GM23338 (cell line): ENCODE measurements around the gene TADA2A. TPM values are rescaled to one million over a fixed set of nuclear protein-coding genes. Genes with fewer than 3 reads are reported as not detected.

ENCODE experiments used
- ATAC-seq: fragments of 200-7000 bp; cut with Tn5 transposase; 3 replicates; pipeline ENCODE4 v1.9.1; 2020
- DNase-seq: peaks from one replicate; pipeline ENCODE4 v3.0.0-alpha.2; 2015; ENCODE audit warnings: low spot score
- H2AFZ ChIP-seq: fragments of 200-600 bp; sonication (generic); 2 replicates; pipeline ENCODE4 v1.8.0; 2016; ENCODE audit warnings: antibody characterized with exemption, mild to moderate bottlenecking, moderate library complexity
- H3F3A ChIP-seq: fragments of 200-600 bp; sonication (generic); replicated peaks from 2 replicates; pipeline ENCODE4 v1.8.0; 2017; ENCODE audit warnings: antibody characterized with exemption, mixed run types, low read depth
- H3K27ac ChIP-seq: fragments of 200-600 bp; sonication (generic); 2 replicates; pipeline ENCODE4 v1.6.1; 2016; ENCODE audit warnings: low read depth
- H3K27me3 ChIP-seq: fragments of 200-600 bp; sonication (generic); 2 replicates; pipeline ENCODE4 v1.8.0; 2016; ENCODE audit warnings: mild to moderate bottlenecking, mixed run types, moderate library complexity; ENCODE audit not compliant: insufficient read depth
- H3K36me3 ChIP-seq: fragments of 200-600 bp; sonication (generic); 2 replicates; pipeline ENCODE4 v1.8.0; 2016; ENCODE audit warnings: mild to moderate bottlenecking; ENCODE audit not compliant: insufficient read depth
- H3K4me1 ChIP-seq: fragments of 200-600 bp; sonication (generic); 2 replicates; pipeline ENCODE4 v1.8.0; 2016; ENCODE audit warnings: mild to moderate bottlenecking, moderate library complexity; ENCODE audit not compliant: insufficient read depth
- H3K4me2 ChIP-seq: fragments of 200-600 bp; sonication (generic); 2 replicates; pipeline ENCODE4 v1.7.1; 2017; ENCODE audit warnings: mixed run types
- H3K4me3 ChIP-seq: fragments of 200-600 bp; sonication (generic); 2 replicates; pipeline ENCODE4 v1.6.1; 2016; ENCODE audit warnings: mixed run types
- H3K79me2 ChIP-seq: fragments of 200-600 bp; sonication (generic); replicated peaks from 2 replicates; pipeline ENCODE4 v1.8.0; 2017; ENCODE audit warnings: mild to moderate bottlenecking; ENCODE audit not compliant: insufficient read depth
- H3K9me2 ChIP-seq: fragments of 200-600 bp; sonication (generic); 2 replicates; pipeline ENCODE4 v1.8.0; 2017; ENCODE audit not compliant: insufficient read depth
- H4K20me1 ChIP-seq: fragments of 200-600 bp; sonication (generic); replicated peaks from 2 replicates; pipeline ENCODE4 v1.8.0; 2017; ENCODE audit warnings: mild to moderate bottlenecking; ENCODE audit not compliant: insufficient read depth
- H3K27ac Mint-ChIP-seq: 2 replicates; pipeline ENCODE4 v1.8.0; 2020; ENCODE audit warnings: inconsistent platforms, mild to moderate bottlenecking, moderate library complexity, mixed read lengths
- H3K27me3 Mint-ChIP-seq: 3 replicates; pipeline ENCODE4 v1.8.0; 2022; ENCODE audit warnings: low read depth, mild to moderate bottlenecking, moderate library complexity, mixed read lengths, inconsistent platforms; ENCODE audit not compliant: insufficient read depth, poor library complexity
- H3K36me3 Mint-ChIP-seq: 3 replicates; pipeline ENCODE4 v1.8.0; 2021; ENCODE audit warnings: low read depth, mild to moderate bottlenecking, inconsistent platforms, moderate library complexity, mixed read lengths
- H3K4me1 Mint-ChIP-seq: 3 replicates; pipeline ENCODE4 v1.8.0; 2020; ENCODE audit warnings: mild to moderate bottlenecking, inconsistent platforms, mixed read lengths
- H3K4me3 Mint-ChIP-seq: 3 replicates; pipeline ENCODE4 v1.8.0; 2021; ENCODE audit warnings: moderate library complexity, mild to moderate bottlenecking, inconsistent platforms, mixed read lengths
- H3K9me3 Mint-ChIP-seq: 3 replicates; pipeline ENCODE4 v1.8.0; 2020; ENCODE audit warnings: moderate library complexity, mild to moderate bottlenecking, inconsistent platforms, mixed read lengths
- CTCF ChIP-seq, 2 experiments: fragments of 200-600 bp in 1 of 2; sonication (generic) in 1 of 2; conservative IDR thresholded peaks; 2 replicates each; pipeline versions ENCODE4 v1.5.1 to v1.6.1; 2016 to 2017; ENCODE audit warnings: antibody characterized with exemption in 2 of 2, low read depth in 2 of 2, mild to moderate bottlenecking in 2 of 2, moderate library complexity in 1 of 2
- ETS1 ChIP-seq: IDR thresholded peaks from 2 replicates; pipeline ENCODE4 v1.6.1; 2016; ENCODE audit warnings: antibody characterized with exemption
- EZH2 ChIP-seq: fragments of 200-600 bp; sonication (generic); IDR thresholded peaks from one replicate; pipeline ENCODE4 v1.8.0; 2017; ENCODE audit warnings: antibody characterized with exemption, mild to moderate bottlenecking, low read depth; ENCODE audit not compliant: unreplicated experiment
- JUNB ChIP-seq: IDR thresholded peaks from one replicate; pipeline ENCODE4 v1.6.1; 2016; ENCODE audit warnings: antibody characterized with exemption; ENCODE audit not compliant: unreplicated experiment
- REST ChIP-seq: IDR thresholded peaks from one replicate; pipeline ENCODE4 v1.6.1; 2018; ENCODE audit warnings: antibody characterized with exemption; ENCODE audit not compliant: unreplicated experiment
- STAT1 ChIP-seq: IDR thresholded peaks from one replicate; pipeline ENCODE4 v1.6.1; 2016; ENCODE audit warnings: antibody characterized with exemption; ENCODE audit not compliant: unreplicated experiment
- ZNF331 ChIP-seq: fragments of 250-450 bp; sonication (Bioruptor Pico); IDR thresholded peaks from 2 replicates; pipeline ENCODE4 v1.5.0; 2020; ENCODE audit warnings: low read depth, mild to moderate bottlenecking, moderate library complexity
- ZNF462 ChIP-seq: fragments of 250-450 bp; sonication (Bioruptor Pico); IDR thresholded peaks from 2 replicates; pipeline ENCODE4 v1.5.0; 2020; ENCODE audit warnings: mild to moderate bottlenecking, moderate library complexity
- polyA plus RNA-seq: library from polyadenylated mRNA; unstranded; fragments of >200 nt; fragmentation: Nextera tagmentation; extraction: Ambion mirVana; gene quantifications from 2 replicates; pipeline ENCODE4 v1.2.1, GENCODE V29; 2016
- total RNA-seq: library from RNA; depleted of rRNA; stranded (reverse); fragments of >200 nt; shearing (Covaris generic); gene quantifications from 2 replicates; pipeline ENCODE4 v1.2.3, GENCODE V29; 2014

Gene TADA2A
- total and polyA plus RNA-seq, 2 experiments from 2014 or later, result 14.5 to 17.1 TPM

- no peak for TF ChIP-seq REST
These were observed 100.4 kb downstream of the TADA2A start (continued) for GRCh38 chr17:37507111-37507510.

- Histone ChIP-seq H3F3A (peaks cover 21% of the 10 kb centered on the region; the same call in 1 of the 2 replicates), H3K9me2 (no peaks in the 10 kb centered on the region), H3K27me3 (no peaks in the 10 kb centered on the region), H3K4me3 (no peak overlapping the region), H3K4me1 (peaks cover 5% of the 10 kb centered on the region; the same call in 1 of the 2 replicates), H3K4me2 (no peak overlapping the region), H2AFZ (no peak overlapping the region), H3K27ac (no peak overlapping the region), H3K36me3 (peaks cover 7% of the 10 kb centered on the region; the same call in 1 of the 2 replicates), H3K79me2 (peaks cover 15% of the 10 kb centered on the region), H4K20me1 (0 out of 2 replicates have a peak, but pooled peaks cover 2% of the 10 kb centered on the region)
- H3K27me3 Mint-ChIP-seq, result no peaks in the 10 kb centered on the region
- no peaks in the 10 kb centered on the region for H3K9me3 Mint-ChIP-seq
- peaks cover 17% of the 10 kb centered on the region for H3K36me3 Mint-ChIP-seq
- peaks cover 11% of the 10 kb centered on the region for H3K4me1 Mint-ChIP-seq
- no peak overlapping the region for H3K27ac Mint-ChIP-seq
- DNase-seq (no peak), ATAC-seq (no peak)
- no peak overlapping the region for H3K4me3 Mint-ChIP-seq
- TF ChIP-seq ZNF331 (CRISPR knock-in tag) (no peak), ETS1 (no peak), REST (no peak), ZNF462 (CRISPR knock-in tag) (no peak), JUNB (no peak), STAT1 (no peak), CTCF (conservative IDR thresholded peaks at IDR 0.05; ENCODE audit: low read depth in 2 of 2) (no peak), EZH2 (no peak)
These were observed 103.4 kb downstream of the TADA2A start for GRCh38 chr17:37510056-37510455.
